ENCODE data around the gene HMX1. TPM values are rescaled to one million over a fixed set of nuclear protein-coding genes. Genes with fewer than 3 reads are reported as not detected.
A peak's percentile ranks its signal among the peaks of the same experiment; 100 is the strongest.

The HMX1 gene
- total RNA-seq, 1 donor from 2014 or later, result 3.2 TPM

DNA sequence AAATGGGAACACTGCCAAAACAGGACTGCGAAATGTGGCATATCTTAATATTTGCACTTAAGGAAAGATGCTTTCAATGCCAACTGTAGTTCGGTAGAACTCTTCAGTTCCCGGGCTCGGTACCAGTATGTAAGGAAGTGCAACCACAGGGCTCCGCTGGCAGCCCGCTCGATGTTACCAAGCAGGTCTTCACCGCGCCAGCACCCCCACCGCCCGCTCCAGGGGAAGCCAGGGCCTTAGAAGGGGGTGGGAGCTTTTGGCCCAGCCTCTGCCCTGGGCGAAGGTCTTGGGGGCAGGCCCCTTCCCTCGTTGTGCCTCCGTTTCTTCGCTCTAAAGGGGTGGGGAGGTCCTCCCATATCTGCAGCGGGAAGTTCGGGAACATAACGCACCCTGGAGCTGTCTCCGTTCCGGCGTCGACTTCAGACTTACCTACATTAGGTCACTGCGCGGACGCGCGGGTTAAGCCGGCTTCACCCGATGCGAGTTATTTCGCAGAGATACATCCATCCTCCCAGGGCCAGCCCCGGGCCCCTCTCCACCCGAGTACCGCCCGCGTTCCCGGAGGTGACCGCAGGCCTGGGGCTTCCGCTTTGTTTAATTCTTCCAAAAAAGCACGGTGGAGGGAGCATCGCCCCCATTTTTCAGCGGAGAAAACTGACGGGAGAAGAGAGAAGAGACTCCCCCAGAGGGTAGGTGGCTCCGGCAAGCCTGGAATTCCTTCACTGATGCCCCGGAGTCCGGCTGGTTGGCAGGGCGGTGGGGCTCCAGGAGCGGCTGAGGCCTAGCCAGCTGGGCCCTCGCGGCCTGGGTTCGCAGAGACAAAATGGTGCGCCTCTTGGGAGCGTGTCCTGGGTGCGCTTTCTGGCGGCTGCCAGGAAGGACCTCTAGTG, 1.0 kb upstream of the HMX1 start:
- Mint-ChIP-seq H3K27me3 (peaks cover 84% of the 10 kb centered on the region), H3K27ac (no peak overlapping the region), H3K36me3 (no peaks in the 10 kb centered on the region), H3K4me1 (ENCODE audit: unreplicated experiment) (peaks cover 11% of the 10 kb centered on the region), H3K4me3 (peak overlapping the region; percentile 92), H3K9me3 (no peaks in the 10 kb centered on the region)
- no peak for TF ChIP-seq CTCF (conservative IDR thresholded peaks at IDR 0.05)
- no peak for DNase-seq (ENCODE audit: extremely low spot score, unreplicated experiment)

DNA sequence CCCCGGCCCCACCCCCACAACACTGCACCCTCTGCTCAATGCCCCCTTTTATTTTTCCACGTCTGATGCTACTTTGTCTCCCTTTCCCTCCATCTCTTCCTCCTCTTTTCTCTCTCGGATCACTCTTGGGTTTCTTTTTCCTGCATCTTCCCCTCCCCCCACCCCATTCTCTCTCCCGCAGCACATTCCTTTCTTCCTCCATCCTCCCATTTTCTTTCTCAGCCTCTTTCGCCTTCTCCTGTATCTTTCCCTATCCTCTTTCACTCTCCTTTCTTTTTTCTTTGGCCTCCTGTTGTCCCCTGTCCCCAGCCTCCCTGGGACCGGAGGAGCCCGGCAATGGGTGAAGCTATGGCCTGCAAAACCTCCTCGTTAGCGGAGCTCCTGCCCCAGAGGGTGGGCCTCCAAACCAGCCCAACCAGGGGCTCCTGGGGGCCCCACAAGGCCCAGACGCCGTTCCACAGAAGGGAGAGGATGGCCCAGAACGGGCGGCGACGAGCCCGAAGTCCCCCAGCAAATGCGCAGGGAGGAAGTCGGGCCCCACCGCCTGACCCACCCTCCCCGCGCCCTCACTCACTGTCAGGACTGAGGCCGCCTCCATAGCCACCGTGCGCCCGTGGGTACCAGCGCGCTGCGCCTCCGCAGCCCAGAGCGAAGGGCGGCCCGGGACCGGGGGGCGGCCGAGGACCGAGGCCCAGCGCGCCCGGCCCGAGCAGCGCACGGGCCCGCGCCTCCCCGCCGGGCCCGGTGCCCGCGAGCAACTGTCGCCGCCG, 807 bp downstream of the HMX1 start:
- no peak overlapping the region for H3K27ac Mint-ChIP-seq
- TF ChIP-seq CTCF (conservative IDR thresholded peaks at IDR 0.05), result no peak

DNA sequence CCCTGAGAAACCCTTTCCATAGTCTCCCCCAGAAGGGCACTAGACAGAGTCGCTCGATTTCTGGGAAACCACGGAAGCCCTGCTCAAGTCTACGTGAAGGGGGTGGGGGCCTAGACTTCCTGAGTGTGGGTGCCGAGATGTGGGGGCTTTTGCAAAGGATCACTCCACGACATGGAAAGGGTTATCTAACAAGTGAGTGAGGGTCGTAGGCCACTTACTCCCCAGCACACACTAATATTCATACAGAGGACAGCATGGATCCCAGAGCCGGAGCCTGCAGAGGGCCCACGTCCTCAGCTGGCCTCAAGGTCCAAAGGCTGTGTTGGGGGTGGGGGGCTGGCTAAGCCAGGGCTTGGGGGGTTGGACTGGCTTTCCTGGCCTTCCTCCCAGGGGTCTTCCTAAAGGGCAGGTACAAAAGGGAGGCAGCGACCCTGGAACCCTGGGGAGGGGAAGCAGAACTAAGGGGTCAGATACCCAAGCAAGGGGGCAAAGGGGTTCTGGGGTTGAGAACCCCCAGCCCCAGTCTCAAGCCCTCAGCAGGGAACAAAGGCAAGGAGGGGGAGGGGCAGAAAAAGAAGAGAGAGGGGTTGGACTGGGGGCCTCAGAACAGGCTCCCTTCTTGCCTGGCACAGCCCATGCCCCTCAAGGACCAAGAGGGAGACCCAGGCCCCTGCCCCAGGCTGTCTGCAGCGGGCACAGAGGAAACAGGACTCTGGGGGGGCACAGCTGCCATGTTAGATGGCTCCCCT, 1.6 kb downstream of the HMX1 start:
- Mint-ChIP-seq H3K27ac (no peak overlapping the region), H3K9me3 (no peaks in the 10 kb centered on the region), H3K27me3 (peaks cover 81% of the 10 kb centered on the region), H3K36me3 (peaks cover 3% of the 10 kb centered on the region), H3K4me3 (peak overlapping the region; percentile 80), H3K4me1 (ENCODE audit: unreplicated experiment) (peaks cover 11% of the 10 kb centered on the region)
- no peak for TF ChIP-seq CTCF (conservative IDR thresholded peaks at IDR 0.05)
- no peak for DNase-seq (ENCODE audit: extremely low spot score, unreplicated experiment)

More for the DNA sequence above, 807 bp downstream of the HMX1 start:
- no peak for DNase-seq (ENCODE audit: extremely low spot score, unreplicated experiment)
- Mint-ChIP-seq H3K27me3 (peaks cover 81% of the 10 kb centered on the region), H3K4me1 (ENCODE audit: unreplicated experiment) (peaks cover 11% of the 10 kb centered on the region), H3K4me3 (peak overlapping the region; percentile 81), H3K36me3 (peaks cover 3% of the 10 kb centered on the region), H3K9me3 (no peaks in the 10 kb centered on the region)

DNA sequence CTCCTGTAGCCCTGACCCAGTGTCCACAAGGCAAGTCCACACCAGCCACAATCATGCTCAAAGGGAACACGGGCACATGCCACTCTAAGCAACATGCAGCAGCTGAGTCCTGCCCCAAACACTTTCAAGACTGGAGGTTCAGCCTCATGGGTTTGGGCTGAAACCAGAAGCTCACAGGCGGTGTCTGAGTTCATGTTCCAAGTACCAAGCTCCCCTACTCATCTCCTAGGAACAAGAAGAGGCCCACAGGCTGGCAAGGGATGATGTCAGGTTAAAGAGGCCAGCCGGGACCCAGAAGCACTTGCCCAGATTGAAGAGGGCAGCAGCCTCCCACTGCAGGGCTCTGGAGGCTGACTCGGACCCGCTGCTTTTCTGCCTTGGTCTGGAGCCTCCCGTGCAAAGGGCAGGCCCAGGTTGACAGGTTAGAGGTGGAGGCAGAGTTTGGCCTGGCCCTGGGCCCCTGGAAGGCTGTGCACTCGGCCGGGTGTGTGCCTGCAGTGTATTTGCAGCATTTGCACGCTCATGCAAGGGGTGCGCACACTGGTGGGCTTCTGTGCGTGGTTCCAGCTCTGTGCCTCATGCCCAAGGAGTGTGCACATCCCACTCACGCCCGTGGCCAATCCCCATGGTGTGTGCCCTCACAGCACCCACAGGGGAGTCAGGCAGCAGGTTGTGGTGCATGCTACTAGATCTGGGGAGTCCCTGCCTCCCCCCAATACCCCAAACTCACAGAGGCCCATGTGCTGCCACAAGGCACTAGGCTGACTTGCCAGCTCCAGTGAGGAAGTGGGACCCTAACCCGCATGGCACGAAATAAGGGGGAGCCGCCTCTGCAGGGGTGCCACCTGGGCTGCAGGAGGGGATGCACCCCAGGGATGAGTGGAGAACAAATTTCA, 2.4 kb downstream of the HMX1 start:
- TF ChIP-seq CTCF (conservative IDR thresholded peaks at IDR 0.05), result no peak
- H3K27me3 Mint-ChIP-seq, result peaks cover 81% of the 10 kb centered on the region
- peak overlapping the region; percentile 80 for H3K4me3 Mint-ChIP-seq
- no peak overlapping the region for H3K27ac Mint-ChIP-seq
- peaks cover 3% of the 10 kb centered on the region for H3K36me3 Mint-ChIP-seq
- no peaks in the 10 kb centered on the region for H3K9me3 Mint-ChIP-seq
- DNase-seq (ENCODE audit: extremely low spot score, unreplicated experiment), result no peak
- H3K4me1 Mint-ChIP-seq (ENCODE audit: unreplicated experiment), result peaks cover 11% of the 10 kb centered on the region
